IMR-90 (cell line): Measurements from ENCODE around the gene FDX1. TPM values are rescaled to one million over a fixed set of nuclear protein-coding genes. Genes with fewer than 3 reads are reported as not detected.

Source experiments
- ATAC-seq: fragments of 200-7000 bp; cut with Tn5 transposase; 2 replicates; pipeline ENCODE4 v1.9.1; 2020; ENCODE audit warnings: low read depth, mild to moderate bottlenecking, moderate library complexity
- BruUV-seq: library from RNA; stranded (reverse); fragments of 400-500 nt; replicated peaks from 2 replicates; lab custom pipeline; 2021; lab: Mats Ljungman, UMichigan
- CTCF ChIA-PET: fragments of 300-600 bp; formaldehyde crosslinking; extraction: SDS; loops from one replicate; lab custom pipeline; 2021; ENCODE audit warnings: antibody characterized with exemption; lab: Yijun Ruan, JAX
- POLR2A ChIA-PET: fragments of 300-600 bp; sonication (Branson Sonifier 250); formaldehyde crosslinking; loops from one replicate; lab custom pipeline; 2022; ENCODE audit warnings: antibody characterized with exemption; ENCODE audit not compliant: unreplicated experiment; lab: Charles Lee
- DNase-seq: peaks from one replicate; pipeline ENCODE4 v3.0.0; 2013
- H2AFZ ChIP-seq: replicated peaks from 2 replicates; pipeline ENCODE3; 2013; ENCODE audit warnings: low read length, mild to moderate bottlenecking; ENCODE audit not compliant: poor library complexity
- H2AK5ac ChIP-seq: 2 replicates; pipeline ENCODE4 v1.6.1; 2013; ENCODE audit warnings: low read depth, low read length, inconsistent platforms
- H2AK9ac ChIP-seq: replicated peaks from 2 replicates; pipeline ENCODE3; 2013; ENCODE audit warnings: mild to moderate bottlenecking, low read depth, low read length, moderate library complexity; ENCODE audit not compliant: poor library complexity
- H2BK120ac ChIP-seq: 2 replicates; pipeline ENCODE4 v1.6.1; 2013; ENCODE audit warnings: low read depth, low read length, inconsistent platforms
- H2BK15ac ChIP-seq: 3 replicates; pipeline ENCODE4 v1.6.1; 2013; ENCODE audit warnings: low read depth, low read length, inconsistent platforms
- H2BK20ac ChIP-seq: 2 replicates; pipeline ENCODE4 v1.6.1; 2013; ENCODE audit warnings: low read depth, mild to moderate bottlenecking, inconsistent platforms, low read length, moderate library complexity
- H2BK5ac ChIP-seq: 2 replicates; pipeline ENCODE4 v1.6.1; 2013; ENCODE audit warnings: mild to moderate bottlenecking, low read depth, low read length, inconsistent platforms; ENCODE audit not compliant: poor library complexity, severe bottlenecking
- H3K14ac ChIP-seq: replicated peaks from 2 replicates; pipeline ENCODE4 v1.6.1; 2013; ENCODE audit warnings: low read depth, low read length, inconsistent platforms
- H3K18ac ChIP-seq: 2 replicates; pipeline ENCODE4 v1.6.1; 2013; ENCODE audit warnings: low read depth, low read length, control low read depth
- H3K23ac ChIP-seq: 2 replicates; pipeline ENCODE4 v1.6.1; 2013; ENCODE audit warnings: low read depth, low read length, inconsistent platforms
- H3K27ac ChIP-seq: 2 replicates; pipeline ENCODE4 v1.5.1; 2013; ENCODE audit warnings: mild to moderate bottlenecking, control low read depth, low read length; ENCODE audit not compliant: insufficient read depth
- H3K27me3 ChIP-seq: 2 replicates; pipeline ENCODE4 v1.6.1; 2013; ENCODE audit warnings: low read length; ENCODE audit not compliant: control insufficient read depth, insufficient read depth
- H3K36me3 ChIP-seq: 2 replicates; pipeline ENCODE4 v1.6.1; 2013; ENCODE audit warnings: low read length, mixed read lengths; ENCODE audit not compliant: control insufficient read depth, insufficient read depth
- H3K4ac ChIP-seq: 2 replicates; pipeline ENCODE4 v1.6.1; 2013; ENCODE audit warnings: low read depth, low read length, inconsistent platforms
- H3K4me1 ChIP-seq: 2 replicates; pipeline ENCODE4 v1.6.1; 2013; ENCODE audit warnings: low read length, mixed read lengths; ENCODE audit not compliant: control insufficient read depth, insufficient read depth
- H3K4me2 ChIP-seq: 2 replicates; pipeline ENCODE4 v1.6.1; 2013; ENCODE audit warnings: low read depth, mild to moderate bottlenecking, control low read depth, low read length, moderate library complexity
- H3K4me3 ChIP-seq: 2 replicates; pipeline ENCODE4 v1.5.1; 2013; ENCODE audit warnings: low read depth, mild to moderate bottlenecking, control low read depth, low read length, moderate library complexity; ENCODE audit not compliant: insufficient read depth
- H3K56ac ChIP-seq: 2 replicates; pipeline ENCODE4 v1.6.1; 2013; ENCODE audit warnings: low read length, inconsistent platforms; ENCODE audit not compliant: insufficient read depth; ENCODE audit errors: extremely low read depth
- H3K79me1 ChIP-seq, 2 experiments: 2 replicates each; pipeline ENCODE4 v1.6.1; 2013; ENCODE audit warnings: low read length in 2 of 2, inconsistent platforms in 1 of 2, low read depth in 1 of 2
- H3K9ac ChIP-seq: 2 replicates; pipeline ENCODE4 v1.6.1; 2013; ENCODE audit warnings: low read depth, low read length, control low read depth
- H3K9me1 ChIP-seq: 2 replicates; pipeline ENCODE4 v1.6.1; 2013; ENCODE audit warnings: low read length, inconsistent platforms; ENCODE audit not compliant: insufficient read depth
- H3K9me3 ChIP-seq: 2 replicates; pipeline ENCODE4 v1.6.1; 2013; ENCODE audit warnings: low read length; ENCODE audit not compliant: control insufficient read depth, insufficient read depth
- H4K20me1 ChIP-seq: 2 replicates; pipeline ENCODE4 v1.6.1; 2013; ENCODE audit warnings: low read length, inconsistent platforms; ENCODE audit not compliant: insufficient read depth
- H4K5ac ChIP-seq: 2 replicates; pipeline ENCODE4 v1.6.1; 2013; ENCODE audit warnings: mild to moderate bottlenecking, low read depth, low read length, control low read depth
- H4K8ac ChIP-seq, 2 experiments: 2 replicates each; pipeline ENCODE4 v1.6.1; 2013; ENCODE audit warnings: low read depth in 2 of 2, low read length in 2 of 2, control low read depth in 1 of 2, inconsistent platforms in 1 of 2
- H4K91ac ChIP-seq: 2 replicates; pipeline ENCODE4 v1.6.1; 2013; ENCODE audit warnings: low read depth, low read length, inconsistent platforms; ENCODE audit not compliant: insufficient read depth
- BHLHE40 ChIP-seq: fragments of 150-350 bp; IDR thresholded peaks from 2 replicates; pipeline ENCODE4 v1.6.1; 2016; ENCODE audit warnings: mild to moderate bottlenecking, low read depth, low read length
- CEBPB ChIP-seq: IDR thresholded peaks from 2 replicates; pipeline ENCODE4 v1.6.1; 2012; ENCODE audit warnings: low read depth, low read length, improper control_type of control experiment
- FOS ChIP-seq: fragments of 150-350 bp; IDR thresholded peaks from 2 replicates; pipeline ENCODE4 v1.6.1; 2016; ENCODE audit warnings: low read depth, low read length
- MAFK ChIP-seq: IDR thresholded peaks from 2 replicates; pipeline ENCODE4 v1.6.1; 2012; ENCODE audit warnings: low read depth, low read length, improper control_type of control experiment
- MAZ ChIP-seq: IDR thresholded peaks from 2 replicates; pipeline ENCODE4 v1.6.1; 2012; ENCODE audit warnings: low read depth, mild to moderate bottlenecking, low read length, improper control_type of control experiment, moderate library complexity, borderline replicate concordance
- MXI1 ChIP-seq: IDR thresholded peaks from 2 replicates; pipeline ENCODE4 v1.6.1; 2012; ENCODE audit warnings: low read depth, mild to moderate bottlenecking, low read length, moderate library complexity, borderline replicate concordance
- NFE2L2 ChIP-seq: fragments of 150-350 bp; IDR thresholded peaks from 2 replicates; pipeline ENCODE4 v1.6.1; 2016; ENCODE audit warnings: low read depth, mild to moderate bottlenecking, low read length
- RAD21 ChIP-seq: IDR thresholded peaks from 2 replicates; pipeline ENCODE4 v1.6.1; 2012; ENCODE audit warnings: low read length, improper control_type of control experiment
- RCOR1 ChIP-seq: IDR thresholded peaks from 2 replicates; pipeline ENCODE4 v1.6.1; 2012; ENCODE audit warnings: mild to moderate bottlenecking, low read length, improper control_type of control experiment; ENCODE audit not compliant: insufficient replicate concordance
- RFX5 ChIP-seq: IDR thresholded peaks from 2 replicates; pipeline ENCODE4 v1.8.0; 2012; ENCODE audit warnings: low read depth, mild to moderate bottlenecking, low read length, moderate library complexity
- SMC3 ChIP-seq: fragments of 150-350 bp; IDR thresholded peaks from 2 replicates; pipeline ENCODE4 v1.6.1; 2016; ENCODE audit warnings: low read depth, mild to moderate bottlenecking, antibody characterized with exemption, low read length, moderate library complexity
- WGBS, 2 experiments: methylation state at CpG; one replicate each; pipeline versions ENCODE4 v1.1.5 to v1.1.7; 2013; ENCODE audit warnings: missing lambda C conversion rate in 2 of 2; ENCODE audit not compliant: insufficient read length in 1 of 2; ENCODE audit errors: extremely low coverage in 2 of 2; 5-methylcytosine and 5-hydroxymethylcytosine counted together
- dilution Hi-C: fragments of 300-500 bp; cut with HindIII; formaldehyde crosslinking; loops from one replicate; pipeline ENCODE4 v1.14.3; 2018; ENCODE audit warnings: low sequenced_read_pairs; ENCODE audit not compliant: unreplicated experiment
- in situ Hi-C: fragments of 300-500 bp; cut with MboI; formaldehyde crosslinking; loops from 3 replicates; pipeline ENCODE4 v1.14.3; 2019; ENCODE audit warnings: low sequenced_read_pairs, inconsistent platforms, mixed read lengths
- intact Hi-C: fragments of 100-400 bp; cut with micrococcal nuclease; formaldehyde crosslinking; loops from 2 replicates; pipeline ENCODE4 v1.10.0; 2022
- polyA plus RNA-seq, 3 experiments: library from polyadenylated mRNA; depleted of rRNA; stranded (reverse); fragments of >200 nt; gene quantifications; 2 replicates each; pipeline ENCODE4 v1.2.3, GENCODE V29; 2012; ENCODE audit warnings: low replicate concordance in 1 of 3
- total RNA-seq: library from RNA; depleted of rRNA; stranded (reverse); fragments of >200 nt; gene quantifications from 2 replicates; pipeline ENCODE4 v1.2.3, GENCODE V29; 2012
- TF ChIP-seq, protein P1 (sequence below): fragments of 150-350 bp; IDR thresholded peaks from 2 replicates; pipeline ENCODE4 v1.6.1; 2017; ENCODE audit warnings: mild to moderate bottlenecking, antibody characterized with exemption, low read length, low read depth
- TF ChIP-seq, protein P2 (sequence below): conservative IDR thresholded peaks from 2 replicates; pipeline ENCODE4 v1.5.1; 2012; ENCODE audit warnings: mild to moderate bottlenecking, low read depth, low read length, improper control_type of control experiment
- TF ChIP-seq, protein P3 (sequence below): fragments of 150-350 bp; IDR thresholded peaks from 2 replicates; pipeline ENCODE4 v1.6.1; 2016; ENCODE audit warnings: low read depth, mild to moderate bottlenecking, low read length, moderate library complexity, borderline replicate concordance

The FDX1 gene
- total and polyA plus RNA-seq, 2 of the 4 experiments (the other 2 are of a cell fraction) = 4.3 to 5.1 TPM

DNA sequence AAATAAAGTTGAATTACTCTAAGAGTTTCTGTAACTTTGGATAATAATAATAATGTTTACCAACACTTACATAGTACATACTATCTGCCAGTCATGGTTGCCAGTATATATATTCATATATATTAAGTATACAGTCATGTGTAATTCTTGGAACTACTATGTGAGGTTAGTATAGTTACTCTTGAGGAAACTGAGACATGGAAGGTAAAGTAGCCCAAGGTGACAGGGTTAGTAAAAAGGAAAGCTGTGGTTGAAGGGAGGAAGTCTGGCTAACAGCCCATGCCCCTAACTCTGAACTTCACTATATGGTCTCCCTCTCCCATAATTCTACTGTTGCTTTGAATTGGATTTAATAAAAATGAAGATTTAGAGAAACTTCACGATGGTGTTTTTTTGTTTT lies 24.9 kb downstream of the FDX1 start:
- in situ Hi-C loops = loop anchor here (25.0 kb wide), 2 partner anchors 258 to 983 kb away; partner anchors contain the start of gene ARHGAP20
- H3K56ac ChIP-seq = no peak overlapping the region
- ChIA-PET CTCF (no interaction called here), POLR2A (no interaction called here)
- H4K8ac ChIP-seq = no peak overlapping the region
- H3K9me1 ChIP-seq = peaks cover 10% of the 10 kb centered on the region; the same call in 1 of the 2 replicates
- H4K5ac ChIP-seq = no peak overlapping the region
- no peak for ATAC-seq
- H3K4me1 ChIP-seq = no peaks in the 10 kb centered on the region
- dilution Hi-C loops = no loop called here
- no peaks in the 10 kb centered on the region for H3K9me3 ChIP-seq
- H3K4me3 ChIP-seq = no peak overlapping the region
- H3K27me3 ChIP-seq = no peaks in the 10 kb centered on the region
- intact Hi-C loops = no loop called here
- no peak overlapping the region for H2BK15ac ChIP-seq
- no peak overlapping the region for H3K23ac ChIP-seq
- no peak overlapping the region for H3K4me2 ChIP-seq
- no peak for TF ChIP-seq MAFK
- TF ChIP-seq, protein P1, sequence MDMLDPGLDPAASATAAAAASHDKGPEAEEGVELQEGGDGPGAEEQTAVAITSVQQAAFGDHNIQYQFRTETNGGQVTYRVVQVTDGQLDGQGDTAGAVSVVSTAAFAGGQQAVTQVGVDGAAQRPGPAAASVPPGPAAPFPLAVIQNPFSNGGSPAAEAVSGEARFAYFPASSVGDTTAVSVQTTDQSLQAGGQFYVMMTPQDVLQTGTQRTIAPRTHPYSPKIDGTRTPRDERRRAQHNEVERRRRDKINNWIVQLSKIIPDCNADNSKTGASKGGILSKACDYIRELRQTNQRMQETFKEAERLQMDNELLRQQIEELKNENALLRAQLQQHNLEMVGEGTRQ = no peak
- TF ChIP-seq NFE2L2 = no peak
- no peak for TF ChIP-seq FOS
- no peak for TF ChIP-seq RAD21
- no peak for TF ChIP-seq BHLHE40
- TF ChIP-seq, protein P2, sequence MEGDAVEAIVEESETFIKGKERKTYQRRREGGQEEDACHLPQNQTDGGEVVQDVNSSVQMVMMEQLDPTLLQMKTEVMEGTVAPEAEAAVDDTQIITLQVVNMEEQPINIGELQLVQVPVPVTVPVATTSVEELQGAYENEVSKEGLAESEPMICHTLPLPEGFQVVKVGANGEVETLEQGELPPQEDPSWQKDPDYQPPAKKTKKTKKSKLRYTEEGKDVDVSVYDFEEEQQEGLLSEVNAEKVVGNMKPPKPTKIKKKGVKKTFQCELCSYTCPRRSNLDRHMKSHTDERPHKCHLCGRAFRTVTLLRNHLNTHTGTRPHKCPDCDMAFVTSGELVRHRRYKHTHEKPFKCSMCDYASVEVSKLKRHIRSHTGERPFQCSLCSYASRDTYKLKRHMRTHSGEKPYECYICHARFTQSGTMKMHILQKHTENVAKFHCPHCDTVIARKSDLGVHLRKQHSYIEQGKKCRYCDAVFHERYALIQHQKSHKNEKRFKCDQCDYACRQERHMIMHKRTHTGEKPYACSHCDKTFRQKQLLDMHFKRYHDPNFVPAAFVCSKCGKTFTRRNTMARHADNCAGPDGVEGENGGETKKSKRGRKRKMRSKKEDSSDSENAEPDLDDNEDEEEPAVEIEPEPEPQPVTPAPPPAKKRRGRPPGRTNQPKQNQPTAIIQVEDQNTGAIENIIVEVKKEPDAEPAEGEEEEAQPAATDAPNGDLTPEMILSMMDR = no peak
- no peak for TF ChIP-seq MXI1
- no peak for TF ChIP-seq RCOR1
- TF ChIP-seq CEBPB = no peak
- TF ChIP-seq RFX5 = no peak
- TF ChIP-seq SMC3 = no peak
- TF ChIP-seq, protein P3, sequence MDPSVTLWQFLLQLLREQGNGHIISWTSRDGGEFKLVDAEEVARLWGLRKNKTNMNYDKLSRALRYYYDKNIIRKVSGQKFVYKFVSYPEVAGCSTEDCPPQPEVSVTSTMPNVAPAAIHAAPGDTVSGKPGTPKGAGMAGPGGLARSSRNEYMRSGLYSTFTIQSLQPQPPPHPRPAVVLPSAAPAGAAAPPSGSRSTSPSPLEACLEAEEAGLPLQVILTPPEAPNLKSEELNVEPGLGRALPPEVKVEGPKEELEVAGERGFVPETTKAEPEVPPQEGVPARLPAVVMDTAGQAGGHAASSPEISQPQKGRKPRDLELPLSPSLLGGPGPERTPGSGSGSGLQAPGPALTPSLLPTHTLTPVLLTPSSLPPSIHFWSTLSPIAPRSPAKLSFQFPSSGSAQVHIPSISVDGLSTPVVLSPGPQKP = no peak
- no peak for TF ChIP-seq MAZ
- no peak overlapping the region for H3K14ac ChIP-seq
- H4K20me1 ChIP-seq = no peaks in the 10 kb centered on the region
- no peak overlapping the region for H3K18ac ChIP-seq
- H2AFZ ChIP-seq = no peak overlapping the region
- H2BK120ac ChIP-seq = no peak overlapping the region
- no peak overlapping the region for H3K27ac ChIP-seq
- H2BK20ac ChIP-seq = no peak overlapping the region
- H3K36me3 ChIP-seq = peaks cover 1% of the 10 kb centered on the region; the same call in 1 of the 2 replicates
- 100% methylated on average over 1 of the region's 1 CpG; no CpG with 5 or more reads in 1 of the 2 experiments for WGBS, 2 experiments
- H2AK5ac ChIP-seq = no peak overlapping the region
- no peak overlapping the region for H3K9ac ChIP-seq
- DNase-seq = no peak
- H4K91ac ChIP-seq = no peak overlapping the region
- BruUV-seq = no TSS peak
- H3K79me1 ChIP-seq = peaks cover 9 to 19% of the 10 kb centered on the region in 2 experiments; a peak in 3 of 4 replicates
- no peak overlapping the region for H2AK9ac ChIP-seq
- no peak overlapping the region for H2BK5ac ChIP-seq
- H3K4ac ChIP-seq = no peak overlapping the region
